Stimulated activated CD8-positive, alpha-beta memory T cell treated with anti-CD3 and anti-CD28 coated beads, Interleukin-2, amount 100 ng/mL, for 48 hours (primary cell): ENCODE measurements around the gene MYO1D.
A peak's percentile ranks its signal among the peaks of the same experiment; 100 is the strongest.

Experiments
- DNase-seq, 2 donors: peaks; one replicate each; pipeline ENCODE4 v3.0.0-alpha.2; 2020; ENCODE audit warnings: low read depth in 2 of 2

MYO1D gene

DNA sequence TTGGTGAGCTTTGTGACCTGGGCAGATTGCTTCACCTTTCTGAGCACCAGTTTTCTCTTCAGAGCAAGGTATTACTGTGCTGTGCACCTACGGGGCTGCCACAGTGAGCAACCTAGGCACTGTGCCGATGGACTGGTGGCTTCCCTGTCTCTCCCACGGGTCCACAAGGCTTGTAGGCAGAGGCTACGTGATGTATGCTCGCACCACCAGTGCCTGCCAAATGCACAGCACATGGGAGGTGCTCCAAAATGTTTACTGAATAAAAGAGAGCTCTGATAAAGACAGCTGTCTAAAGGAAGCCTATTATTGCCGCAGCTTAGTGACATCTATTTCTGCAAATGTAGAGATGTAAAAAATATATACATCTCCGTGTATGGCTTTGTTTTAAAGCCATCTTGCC is 251.0 kb downstream of the MYO1D start:
- no peak for DNase-seq

DNA sequence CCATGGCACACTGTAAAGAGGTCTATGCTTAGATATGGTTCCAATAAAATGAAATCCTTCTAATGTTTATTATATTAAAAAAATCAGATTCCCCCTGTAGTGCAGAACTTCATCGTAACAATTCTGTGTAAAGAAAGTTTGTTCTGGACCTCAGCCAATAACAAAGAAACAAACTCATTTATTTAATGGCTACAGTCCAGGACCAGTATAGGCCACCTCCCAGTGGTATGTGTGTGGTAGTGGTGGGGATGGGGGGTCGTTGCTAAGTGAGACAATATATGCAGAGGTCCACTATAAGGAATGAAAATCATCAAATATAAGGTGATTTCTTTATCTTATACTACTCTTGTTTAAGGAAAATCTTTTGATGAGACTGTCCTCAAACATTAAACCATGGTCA is 253.7 kb downstream of the MYO1D start:
- DNase-seq: no peak

DNA sequence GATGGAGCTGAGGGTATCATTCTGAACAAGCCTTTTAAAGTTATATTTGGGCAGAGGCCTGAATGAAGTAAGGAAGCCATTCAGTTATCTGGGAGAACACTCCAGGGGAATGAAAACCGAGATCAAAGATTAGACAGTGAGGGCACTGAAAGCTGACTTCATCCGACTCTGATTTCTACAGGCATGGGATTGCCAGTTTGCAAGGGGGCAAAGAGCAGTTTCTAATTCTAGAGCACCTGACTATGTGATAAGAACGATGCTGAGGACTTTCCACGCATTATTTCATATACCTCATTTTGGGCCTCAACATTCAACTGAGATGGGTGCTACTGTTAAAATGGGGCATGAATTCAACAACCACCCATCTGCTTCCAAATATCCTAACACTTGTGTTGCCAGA is 254.4 kb downstream of the MYO1D start:
- DNase-seq: no peak

DNA sequence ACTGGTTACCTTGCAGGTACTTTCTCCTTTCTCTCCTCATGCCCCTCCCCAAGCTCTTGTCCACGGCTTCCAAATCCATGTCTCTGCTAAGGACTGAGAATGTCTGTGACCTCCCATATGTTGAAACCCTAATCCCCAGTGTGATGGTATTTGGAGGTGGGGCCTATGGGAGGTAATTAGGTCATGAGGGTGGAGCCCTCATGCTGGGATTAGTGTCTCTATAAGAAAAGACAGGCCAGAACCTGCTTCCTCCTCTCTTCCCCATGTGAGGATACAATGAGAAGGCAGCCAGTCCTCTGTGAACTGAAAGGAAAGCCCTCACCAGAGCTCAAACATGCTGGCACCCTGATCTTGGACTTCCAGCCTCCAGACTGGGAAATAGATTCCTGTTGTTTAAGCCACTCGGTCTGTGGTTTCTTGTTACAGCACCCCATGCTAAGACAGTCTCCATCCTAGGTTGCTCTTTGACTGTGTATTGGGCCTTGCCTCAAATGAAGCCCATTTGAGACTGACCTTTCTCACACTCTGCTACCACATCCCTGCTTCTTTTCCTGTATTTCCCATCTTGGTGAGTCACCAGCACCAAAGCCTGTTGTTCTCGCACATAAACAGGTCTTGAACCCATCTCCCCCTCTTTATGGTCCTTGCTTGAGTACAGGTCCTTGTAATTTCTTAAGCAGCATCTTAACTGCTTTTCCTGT is 255.2 kb downstream of the MYO1D start:
- DNase-seq: no peak

DNA sequence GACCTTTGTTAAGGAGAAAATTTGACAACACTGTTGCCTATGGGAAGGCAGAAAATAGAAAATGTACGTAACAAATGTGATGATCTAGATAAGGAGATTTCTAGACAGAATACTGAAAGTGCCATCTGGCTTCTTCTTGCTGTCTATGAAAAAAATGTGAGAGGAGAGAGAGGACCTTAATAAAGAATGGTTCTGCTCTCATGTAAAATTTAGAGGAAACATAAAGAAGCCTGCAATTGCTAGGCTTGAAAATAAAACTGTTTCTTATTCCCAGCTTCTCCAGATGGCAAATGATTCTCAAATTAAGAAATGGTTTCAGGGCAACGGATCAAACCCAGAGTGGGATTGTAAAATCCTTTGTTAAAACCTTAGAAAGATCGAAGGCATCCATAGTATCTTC is 261.6 kb downstream of the MYO1D start:
- no peak for DNase-seq

DNA sequence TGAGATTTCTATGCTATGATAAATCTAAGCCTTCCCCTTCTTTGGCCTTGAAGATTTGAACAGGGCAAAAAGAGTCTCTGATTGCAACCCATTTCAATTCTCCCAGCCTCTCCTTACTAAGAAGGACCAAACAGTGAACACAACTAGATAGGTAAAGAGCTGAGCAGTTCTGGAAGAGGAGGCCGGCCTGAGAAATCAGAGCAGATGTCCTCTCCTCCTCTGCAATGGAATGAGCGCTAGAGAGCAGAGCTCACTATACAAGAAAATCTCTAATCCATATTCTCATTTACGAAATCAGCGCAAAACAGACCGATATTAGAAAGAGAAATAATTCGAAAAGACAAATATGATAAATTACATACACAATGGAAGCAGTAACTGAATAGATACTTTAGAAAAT is 266.0 kb downstream of the MYO1D start:
- DNase-seq: no peak

DNA sequence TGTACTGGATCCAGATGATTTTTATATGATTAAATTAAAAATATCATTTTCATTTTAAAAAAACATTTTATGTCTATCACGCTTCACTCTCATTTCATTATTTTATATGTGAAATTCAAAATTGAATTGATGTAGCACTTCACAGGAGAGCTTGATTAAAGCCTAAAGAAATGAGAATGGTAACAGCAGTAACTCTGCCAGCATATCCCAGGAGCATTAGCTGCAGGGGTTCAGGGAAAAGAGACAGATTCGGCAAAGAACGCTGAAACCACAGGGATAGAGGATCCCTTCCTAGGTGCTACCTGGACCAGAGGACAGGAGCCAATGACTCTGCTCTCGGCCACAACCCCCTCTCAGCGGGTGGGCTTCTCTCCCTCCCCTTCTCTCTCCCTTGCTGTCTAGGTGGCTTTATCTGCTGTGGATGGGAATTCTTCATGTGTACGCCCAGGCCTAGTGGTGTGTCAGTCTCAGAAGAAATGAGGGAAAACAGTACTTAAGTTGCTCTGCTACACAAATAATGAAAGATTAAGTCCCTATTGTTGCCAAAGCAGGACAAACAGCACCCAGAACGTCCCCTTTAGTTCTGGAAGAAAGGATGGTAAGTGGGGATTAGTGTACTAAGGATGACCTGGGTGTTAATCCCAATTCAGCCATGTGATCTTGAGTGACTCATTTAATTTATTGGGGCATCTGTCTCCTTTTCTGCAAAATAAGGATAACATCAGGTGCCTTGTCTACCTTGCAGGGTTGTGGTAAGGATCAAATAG is 266.9 kb downstream of the MYO1D start:
- no peak for DNase-seq

DNA sequence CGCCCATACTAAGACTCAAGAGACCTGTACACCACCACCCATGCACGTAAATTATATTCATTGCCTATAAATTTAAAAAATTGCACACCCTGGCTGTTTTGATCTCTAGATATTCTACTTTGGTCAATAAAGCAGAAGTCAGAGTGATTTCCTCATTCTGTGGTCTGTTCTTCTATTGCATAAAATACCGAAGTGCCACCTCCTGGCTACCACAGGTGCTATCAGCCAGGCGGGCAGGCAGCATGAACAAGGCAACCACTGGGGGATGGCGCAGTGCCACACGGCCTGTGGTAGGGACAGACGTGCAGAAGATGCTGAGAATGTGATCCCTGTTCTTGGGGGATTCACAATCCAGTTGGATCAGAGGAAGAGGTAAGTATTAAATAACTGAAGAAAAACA is 267.8 kb downstream of the MYO1D start:
- peak; percentile 45 to 48 for DNase-seq

DNA sequence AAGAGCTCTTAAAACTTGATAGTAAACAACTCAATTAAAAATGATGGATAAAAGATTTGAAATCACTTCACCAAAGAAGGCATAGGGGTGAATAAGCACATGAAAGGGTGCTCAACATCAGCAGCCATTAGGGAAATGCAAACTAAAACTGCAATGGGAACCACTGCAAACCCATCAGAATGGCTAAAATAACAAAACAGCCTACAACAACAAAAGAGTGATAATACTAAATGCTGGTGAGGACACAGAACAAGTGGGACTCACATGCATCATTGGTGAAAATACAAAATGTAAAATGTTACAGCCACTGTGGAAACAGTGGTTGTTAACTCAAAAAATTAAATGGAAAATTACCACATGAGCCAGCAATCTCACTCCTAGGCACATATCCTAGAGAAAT is 268.7 kb downstream of the MYO1D start:
- DNase-seq: no peak

DNA sequence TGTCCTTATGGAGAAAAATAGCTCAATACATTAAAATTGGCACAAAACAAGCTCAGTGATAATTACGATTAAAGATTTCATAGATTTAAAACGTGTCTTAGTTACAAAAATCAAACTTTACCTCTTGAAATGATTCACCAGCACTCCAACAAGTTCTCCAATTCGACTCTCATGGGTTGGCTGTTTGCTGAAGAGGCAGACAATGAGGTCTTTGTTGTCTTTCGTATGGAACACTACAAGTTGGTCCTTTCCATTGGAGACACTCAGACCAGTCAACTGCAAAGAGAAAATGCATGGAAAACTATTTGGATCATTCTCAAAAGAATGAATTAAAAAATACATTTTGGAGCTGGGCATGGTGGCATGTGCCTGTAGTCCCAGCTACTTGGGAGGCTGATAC is 272.0 kb downstream of the MYO1D start:
- DNase-seq: no peak

DNA sequence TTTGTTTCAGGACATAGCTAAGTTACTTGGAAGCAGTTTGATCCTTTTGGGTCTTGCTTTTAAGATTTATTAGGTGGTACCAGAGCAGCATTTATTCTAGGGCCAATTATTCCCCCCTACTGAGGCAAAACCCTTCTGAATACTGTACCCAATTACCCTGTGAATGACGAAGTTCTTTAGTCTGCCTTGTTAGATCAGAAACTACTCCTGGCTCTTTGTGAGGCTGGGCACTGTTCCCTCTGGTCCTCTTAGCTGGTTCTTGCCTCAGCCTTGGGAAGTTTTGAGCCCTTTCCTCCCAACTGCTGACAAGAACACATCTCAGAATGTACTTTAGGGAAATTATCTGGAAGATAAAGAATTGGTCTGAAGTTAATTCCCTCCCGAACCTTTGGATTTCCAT is 274.5 kb downstream of the MYO1D start:
- no peak for DNase-seq

DNA sequence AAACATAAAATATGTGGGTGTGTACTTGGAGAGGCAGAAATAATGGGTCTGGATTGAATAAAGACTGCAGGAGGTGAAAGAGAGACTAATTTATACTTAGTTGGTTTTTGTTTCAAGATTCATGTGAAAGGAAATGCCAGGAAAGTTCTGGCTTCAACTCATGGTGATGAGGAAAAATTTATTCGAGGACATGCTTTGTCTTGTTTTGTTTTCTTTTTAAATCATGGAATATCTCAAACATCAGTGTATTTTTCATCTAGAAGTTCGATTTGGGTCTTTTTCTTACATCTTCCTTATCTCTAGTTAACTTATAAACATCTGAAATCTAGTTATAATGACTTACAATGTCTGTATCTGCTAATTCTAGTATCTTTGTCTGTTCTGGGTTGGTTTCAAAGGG is 275.1 kb downstream of the MYO1D start:
- DNase-seq: no peak

DNA sequence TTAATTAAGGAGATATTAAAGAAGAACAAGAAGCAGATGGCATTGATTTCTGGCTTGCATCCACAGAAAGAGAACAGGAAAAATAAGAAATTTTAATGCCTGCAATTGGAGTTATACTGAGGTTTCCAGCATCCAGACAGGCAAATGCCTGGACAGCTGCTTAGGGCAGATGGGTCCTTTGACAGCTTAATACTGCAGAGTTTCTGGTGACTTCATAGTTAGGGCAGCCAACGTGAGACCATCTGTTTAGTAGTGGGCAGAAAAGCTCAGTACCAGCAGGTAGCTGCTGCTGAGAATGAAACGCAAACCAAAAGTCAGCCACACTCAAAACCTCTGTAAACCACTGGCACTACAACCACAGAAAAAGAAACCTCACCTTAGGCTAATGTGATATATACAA is 280.3 kb downstream of the MYO1D start:
- DNase-seq: no peak

DNA sequence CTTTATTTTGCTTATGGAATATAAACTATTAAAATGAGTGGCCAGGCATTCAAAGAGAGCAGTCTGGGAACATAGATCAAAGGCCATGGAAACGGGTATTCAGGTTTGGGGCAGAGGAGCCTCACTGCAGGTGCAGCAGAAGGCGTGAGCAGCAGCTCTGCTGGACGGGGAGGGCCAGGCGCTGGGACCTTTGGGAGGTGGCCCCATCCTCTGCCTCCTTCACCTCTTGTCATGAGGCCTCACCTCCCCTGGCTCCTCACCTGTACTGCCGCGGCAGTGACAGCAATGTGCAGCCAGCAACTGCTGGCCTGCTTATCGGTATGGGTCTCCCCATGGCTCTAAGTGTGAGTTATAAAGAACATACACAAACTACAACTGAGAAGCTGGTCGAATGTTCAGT is 280.7 kb downstream of the MYO1D start:
- DNase-seq: no peak

DNA sequence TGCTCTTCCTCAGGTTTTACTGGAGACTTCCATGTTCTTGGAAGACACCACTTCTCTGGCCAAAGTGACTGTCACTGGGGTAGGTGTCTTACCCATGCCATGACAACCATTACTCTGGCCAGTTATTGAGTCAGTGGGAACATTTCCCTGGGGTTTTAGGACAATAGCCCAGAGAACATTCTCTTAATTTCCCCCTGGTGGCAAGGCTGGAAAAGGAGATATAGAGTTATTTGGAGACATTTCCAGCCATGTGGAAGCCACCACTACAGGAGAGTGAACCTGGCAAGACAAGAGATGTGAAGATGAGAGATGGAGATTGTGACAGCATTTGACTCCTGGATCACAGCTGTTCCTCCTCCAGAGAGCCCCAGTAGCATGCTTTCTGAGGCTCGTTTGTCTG is 283.9 kb downstream of the MYO1D start:
- DNase-seq: no peak

DNA sequence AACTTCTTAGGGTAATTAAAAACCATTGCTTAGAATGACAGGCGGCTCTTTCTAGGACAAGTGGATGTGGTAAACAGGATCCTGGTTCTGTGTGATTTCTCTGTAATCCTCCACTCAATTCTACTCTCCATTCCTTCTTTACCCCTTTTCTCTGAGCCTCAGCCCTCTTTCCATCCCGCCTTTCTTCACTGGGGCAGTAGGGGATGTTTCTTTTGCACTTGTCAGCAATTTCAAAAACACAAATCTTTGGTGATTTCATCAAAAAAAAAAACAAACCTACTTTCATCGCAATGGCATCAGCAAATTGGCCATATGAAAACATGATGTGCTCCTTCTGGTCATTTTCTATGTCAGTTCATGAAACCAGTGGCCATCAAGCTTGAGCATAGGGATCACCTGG is 285.5 kb downstream of the MYO1D start:
- DNase-seq: no peak

DNA sequence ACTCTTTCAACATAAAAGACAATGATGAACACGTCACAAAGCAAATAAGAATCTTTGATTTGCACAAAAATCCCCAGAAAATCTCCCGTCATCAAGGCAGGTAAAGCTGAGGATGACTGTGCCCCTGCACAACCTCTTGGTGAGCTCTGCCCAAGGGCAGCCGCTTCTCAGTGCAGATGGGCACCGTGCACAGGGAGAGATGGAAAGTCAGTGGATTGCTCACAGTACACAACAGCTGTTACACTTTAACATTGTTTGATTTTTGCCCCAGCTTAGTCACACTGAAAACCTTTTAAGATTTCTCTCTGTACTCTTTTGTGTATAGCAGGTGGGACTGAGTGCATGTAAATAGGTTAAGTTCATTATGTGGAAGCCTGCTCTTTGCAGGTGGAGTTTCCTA is 285.9 kb downstream of the MYO1D start:
- no peak for DNase-seq

DNA sequence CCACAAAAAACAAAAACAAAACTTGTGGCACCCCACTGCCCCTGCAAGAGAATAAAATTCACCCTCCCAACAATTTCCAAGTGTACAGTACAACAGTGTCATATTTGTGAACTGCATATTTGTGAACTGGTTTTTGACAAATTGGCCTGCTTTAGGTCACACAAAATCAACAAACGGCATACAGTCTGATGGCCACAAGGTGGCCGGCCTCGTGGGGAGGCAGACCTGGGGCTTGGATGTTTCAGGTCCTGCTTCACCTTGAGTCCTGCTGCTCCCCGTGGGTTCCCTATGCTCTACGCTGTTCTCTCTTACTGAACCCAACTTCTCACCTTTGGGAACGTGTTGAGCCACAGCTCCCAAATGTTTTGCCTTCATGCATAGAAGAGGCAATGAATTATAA is 287.9 kb downstream of the MYO1D start:
- no peak for DNase-seq

DNA sequence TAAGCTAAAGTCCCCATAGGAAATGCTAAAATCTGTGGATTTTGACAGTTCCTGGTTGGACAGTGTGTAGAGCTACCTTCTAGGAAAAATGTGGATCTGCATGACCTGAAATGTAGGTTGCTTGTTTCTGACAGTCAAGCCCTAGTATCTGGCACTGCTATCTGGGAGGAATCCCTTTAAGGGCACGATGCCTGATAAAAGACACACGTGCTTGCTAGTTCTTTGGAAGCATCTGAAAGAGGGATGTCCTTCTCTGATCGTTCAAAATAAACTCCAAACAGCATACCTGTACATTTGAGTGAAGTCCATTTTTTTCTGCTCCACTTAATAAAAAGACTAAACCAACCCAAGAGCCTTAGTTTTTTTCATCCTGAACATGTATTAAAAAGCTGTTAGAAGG is 288.8 kb downstream of the MYO1D start:
- DNase-seq: no peak

DNA sequence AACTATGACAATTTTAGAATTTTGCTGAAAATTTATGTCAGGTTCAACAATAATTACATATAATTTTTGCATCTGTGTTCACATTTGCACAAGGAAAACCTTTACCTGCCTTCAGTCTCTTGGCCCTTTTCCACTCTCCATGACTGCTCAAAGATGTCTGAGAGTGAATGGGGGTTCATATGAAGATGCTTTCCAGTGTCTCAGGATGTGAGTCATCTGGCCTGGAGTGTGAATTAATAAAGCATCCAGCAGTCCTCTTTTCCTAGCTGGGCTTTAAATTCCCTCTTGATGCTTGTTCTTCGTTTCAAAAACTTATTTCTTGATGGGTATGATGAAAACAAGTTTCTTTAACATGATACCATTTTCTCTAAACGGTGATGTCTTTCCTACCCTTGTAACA is 290.3 kb downstream of the MYO1D start:
- DNase-seq: no peak

DNA sequence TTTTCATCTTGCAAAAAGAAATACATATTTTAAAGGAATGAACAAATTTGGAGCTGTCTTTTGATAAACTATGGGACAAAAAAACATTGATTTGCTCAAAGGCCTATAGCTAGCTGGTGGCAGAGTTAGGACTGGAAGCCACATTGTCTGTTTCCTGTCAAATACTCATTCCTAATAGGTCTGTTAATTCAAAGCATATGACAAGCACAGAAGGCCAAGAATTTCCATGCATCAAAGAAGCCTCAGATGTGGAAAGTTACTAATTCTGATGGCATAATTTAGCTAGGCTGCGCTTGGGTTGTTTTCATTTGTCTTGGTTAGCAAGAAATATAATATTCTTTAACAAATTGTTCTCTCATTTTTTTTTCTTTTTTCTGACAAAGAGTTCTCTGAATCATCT is 292.1 kb downstream of the MYO1D start:
- no peak for DNase-seq

DNA sequence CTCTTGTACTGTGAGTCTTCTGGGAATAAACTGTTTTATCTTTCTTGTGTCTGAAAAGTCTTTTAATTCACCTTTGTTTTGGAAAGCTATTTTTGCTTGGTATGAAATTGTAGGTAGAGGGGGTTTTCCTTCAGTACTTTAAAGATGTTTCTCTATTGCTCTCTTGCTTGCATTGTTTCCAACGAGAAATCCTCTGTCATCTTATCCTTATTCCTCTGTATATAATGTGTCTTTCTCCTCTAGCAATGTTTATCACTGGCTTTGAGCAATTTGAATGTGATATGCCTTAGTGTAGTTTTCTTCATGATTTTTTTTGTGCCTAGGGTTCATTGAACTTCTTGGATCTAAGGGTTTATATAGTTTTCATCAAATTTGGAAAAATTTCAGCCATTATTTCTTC is 293.9 kb downstream of the MYO1D start:
- DNase-seq: no peak

DNA sequence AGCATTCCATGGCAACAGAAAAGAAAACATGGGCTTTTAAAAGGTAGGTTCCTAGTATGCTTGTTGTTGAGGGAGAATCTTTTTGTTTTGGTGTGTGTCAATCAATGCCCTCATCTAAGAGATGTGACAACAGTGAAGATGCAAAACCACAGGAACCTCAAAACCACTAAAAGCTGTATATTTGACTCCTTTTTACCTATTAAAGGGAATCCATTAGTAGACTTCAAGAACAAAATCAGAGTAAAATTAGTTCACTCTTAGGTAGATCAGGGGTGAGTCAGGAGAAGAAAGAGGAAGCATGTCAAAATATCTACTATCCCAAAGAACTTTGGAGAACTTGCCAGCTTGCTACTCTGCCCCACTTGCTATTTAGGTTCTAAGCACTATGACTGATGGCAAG is 301.1 kb downstream of the MYO1D start:
- DNase-seq: no peak

DNA sequence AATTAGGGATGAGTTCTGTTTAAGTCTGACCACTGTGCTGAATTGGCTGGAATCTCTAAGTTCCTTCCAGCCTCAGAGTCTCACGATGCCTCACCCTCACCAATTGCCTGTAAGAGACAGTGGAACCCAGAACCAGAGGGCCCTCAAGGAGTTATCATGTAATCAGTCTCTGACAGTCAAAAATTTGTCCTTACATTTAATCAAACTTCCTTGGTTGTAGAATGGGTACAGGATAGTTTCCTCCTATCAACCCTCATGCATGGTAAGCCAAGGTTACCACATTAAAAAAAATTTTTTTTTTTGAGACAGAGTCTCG is 306.9 kb downstream of the MYO1D start:
- no peak for DNase-seq
